Esophagus squamous epithelium (tissue), 5 donors: ENCODE measurements around the gene GYS2. TPM values are rescaled to one million over a fixed set of nuclear protein-coding genes. Genes with fewer than 3 reads are reported as not detected.

Experiments
- DNase-seq: peaks from one replicate; lab custom pipeline; 2025; lab: John Stamatoyannopoulos, UW
- H3K27ac ChIP-seq, 4 donors: fragments of 200-600 bp; sonication (generic); one replicate each; pipeline ENCODE4 v1.5.1; 2016 to 2019; ENCODE audit warnings: mild to moderate bottlenecking in 1 of 4
- H3K27me3 ChIP-seq, 4 donors: fragments of 200-600 bp; sonication (generic); 1 replicate in 3 of 4; 2 replicates in 1 of 4; pipeline versions ENCODE4 v1.5.1 to v1.6.0; 2017 to 2021; ENCODE audit warnings: antibody characterized with exemption in 1 of 4
- H3K36me3 ChIP-seq, 3 donors: fragments of 200-600 bp; sonication (generic); one replicate each; pipeline ENCODE4 v1.5.1; 2016 to 2019
- H3K4me1 ChIP-seq, 3 donors: fragments of 200-600 bp; sonication (generic); one replicate each; pipeline ENCODE4 v1.5.1; 2017 to 2019
- H3K4me3 ChIP-seq, 4 donors: fragments of 200-600 bp; sonication (generic); 1 replicate in 3 of 4; 2 replicates in 1 of 4; pipeline ENCODE4 v1.5.1; 2016 to 2019; ENCODE audit warnings: mild to moderate bottlenecking in 2 of 4, moderate library complexity in 1 of 4
- H3K9me3 ChIP-seq, 3 donors: fragments of 200-600 bp; sonication (generic); one replicate each; pipeline ENCODE4 v1.5.1; 2016 to 2019
- POLR2A ChIP-seq, 4 donors: fragments of 450-650 bp; IDR thresholded peaks; one replicate each; pipeline ENCODE4 v1.6.1; 2017; ENCODE audit warnings: antibody characterized with exemption in 4 of 4, mild to moderate bottlenecking in 4 of 4, moderate library complexity in 3 of 4
- WGBS, 2 donors: methylation state at CpG; one replicate each; pipeline ENCODE4 v1.1.5; 2018; 5-methylcytosine and 5-hydroxymethylcytosine counted together
- intact Hi-C: fragments of 100-400 bp; cut with DNase I; formaldehyde crosslinking; loops from one replicate; pipeline ENCODE4 v1.15.0; 2022
- total RNA-seq, 4 donors: library from RNA; depleted of rRNA; stranded (reverse); fragments of >200 nt; gene quantifications; one replicate each; pipeline ENCODE4 v1.1.0, GENCODE V29; 2016
- TF ChIP-seq, protein P1 (sequence below), 6 experiments: fragments of 450-650 bp in 4 of 6; fragments of 200-600 bp in 2 of 6; sonication (generic) in 2 of 6; IDR thresholded peaks; one replicate each; pipeline ENCODE4 v1.5.1; 2016 to 2019; ENCODE audit warnings: antibody characterized with exemption in 6 of 6, mild to moderate bottlenecking in 4 of 6, moderate library complexity in 4 of 6
- donor health status: DM: yes; HTN: yes; CAD: no.

Gene GYS2
- total RNA-seq, 4 donors from 2014 or later: 0.29 to 12.9 (median 3.2) TPM

DNA sequence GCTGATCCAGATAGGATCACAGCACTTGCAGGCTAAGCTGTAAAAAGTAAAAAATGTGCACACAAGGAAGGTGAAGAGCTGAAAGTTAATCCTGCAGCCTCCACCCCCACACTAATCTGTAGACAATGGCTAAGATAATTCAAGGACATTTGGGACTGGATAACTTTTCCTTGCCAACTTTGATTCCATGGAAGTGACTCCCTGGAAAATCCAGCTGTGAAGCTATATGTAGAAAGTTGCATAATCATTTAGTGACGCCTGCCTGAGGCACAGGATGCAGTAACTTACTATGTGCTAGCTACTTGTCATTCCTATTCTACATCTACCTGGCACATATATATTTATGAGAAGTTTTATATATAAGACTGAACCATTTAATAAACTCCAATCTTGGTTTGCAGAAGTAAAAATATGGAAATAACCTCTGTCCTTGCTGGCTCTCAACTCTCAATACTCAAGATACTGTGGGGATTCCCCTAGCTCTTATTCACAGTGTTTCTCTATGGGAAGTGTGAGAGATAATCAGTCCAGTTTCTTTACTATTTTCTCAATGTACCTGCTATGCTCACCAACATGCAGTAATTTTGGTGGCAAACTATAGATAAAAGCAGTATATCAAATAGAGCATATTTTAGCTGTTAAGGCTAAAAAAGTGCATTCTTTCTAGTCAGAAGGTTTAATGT lies 38.2 kb upstream of the GYS2 start:
- DNase-seq: no peak
- H3K4me1 ChIP-seq: peaks cover 0 to 26% (median 0%) of the 10 kb centered on the region in 3 donors
- H3K27me3 ChIP-seq: no peaks in the 10 kb centered on the region
- 41 to 45% methylated on average over 1 of the region's 1 CpG for WGBS, 2 donors
- no peak overlapping the region for H3K4me3 ChIP-seq
- peaks cover 3 to 91% (median 19%) of the 10 kb centered on the region in 3 donors for H3K36me3 ChIP-seq
- H3K27ac ChIP-seq: no peak overlapping the region
- intact Hi-C loops: no loop called here
- TF ChIP-seq POLR2A (IDR thresholded peaks at IDR 0.05): no peak
- TF ChIP-seq, protein P1, sequence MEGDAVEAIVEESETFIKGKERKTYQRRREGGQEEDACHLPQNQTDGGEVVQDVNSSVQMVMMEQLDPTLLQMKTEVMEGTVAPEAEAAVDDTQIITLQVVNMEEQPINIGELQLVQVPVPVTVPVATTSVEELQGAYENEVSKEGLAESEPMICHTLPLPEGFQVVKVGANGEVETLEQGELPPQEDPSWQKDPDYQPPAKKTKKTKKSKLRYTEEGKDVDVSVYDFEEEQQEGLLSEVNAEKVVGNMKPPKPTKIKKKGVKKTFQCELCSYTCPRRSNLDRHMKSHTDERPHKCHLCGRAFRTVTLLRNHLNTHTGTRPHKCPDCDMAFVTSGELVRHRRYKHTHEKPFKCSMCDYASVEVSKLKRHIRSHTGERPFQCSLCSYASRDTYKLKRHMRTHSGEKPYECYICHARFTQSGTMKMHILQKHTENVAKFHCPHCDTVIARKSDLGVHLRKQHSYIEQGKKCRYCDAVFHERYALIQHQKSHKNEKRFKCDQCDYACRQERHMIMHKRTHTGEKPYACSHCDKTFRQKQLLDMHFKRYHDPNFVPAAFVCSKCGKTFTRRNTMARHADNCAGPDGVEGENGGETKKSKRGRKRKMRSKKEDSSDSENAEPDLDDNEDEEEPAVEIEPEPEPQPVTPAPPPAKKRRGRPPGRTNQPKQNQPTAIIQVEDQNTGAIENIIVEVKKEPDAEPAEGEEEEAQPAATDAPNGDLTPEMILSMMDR (IDR thresholded peaks at IDR 0.05): no peak
- H3K9me3 ChIP-seq: no peaks in the 10 kb centered on the region

DNA sequence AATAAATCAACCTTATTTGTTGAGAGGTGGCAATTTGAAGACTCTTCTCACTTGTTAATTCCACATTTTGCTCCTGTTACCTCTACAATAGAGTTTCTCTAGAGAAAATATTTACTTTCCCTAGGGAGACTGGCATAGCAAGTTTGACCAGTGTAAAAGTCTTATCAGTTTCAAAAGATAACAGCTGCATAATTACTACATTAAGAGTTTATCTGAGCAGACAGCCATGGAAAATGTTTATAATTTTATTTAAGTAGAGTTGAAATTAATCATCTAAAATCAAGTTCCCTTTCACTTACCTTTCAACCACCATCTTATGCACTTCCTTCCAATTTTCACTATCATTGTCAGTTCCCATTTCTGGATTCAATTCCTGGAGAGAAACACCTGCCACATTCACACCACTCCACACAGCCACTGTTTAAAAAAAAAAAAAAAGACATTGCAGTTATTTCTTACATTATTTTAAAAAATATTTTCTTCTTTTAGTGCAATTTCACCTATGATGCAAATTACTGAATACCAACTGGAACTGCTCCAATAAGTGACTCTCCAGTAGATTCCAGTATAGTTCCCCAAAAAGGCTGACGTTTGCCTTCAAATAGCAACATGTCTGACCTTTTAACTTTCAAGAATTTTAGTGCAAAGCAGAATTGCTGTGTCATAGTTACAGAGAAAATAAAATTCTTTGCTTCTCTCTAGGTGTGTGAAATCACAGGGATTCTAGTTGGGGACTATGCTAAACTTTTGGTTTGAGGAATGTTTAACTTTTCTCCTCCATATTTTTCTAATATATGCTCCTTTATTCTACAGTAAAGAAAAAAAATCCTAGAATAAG lies 33.6 kb upstream of the GYS2 start:
- no peak for DNase-seq
- no peaks in the 10 kb centered on the region for H3K27me3 ChIP-seq
- intact Hi-C loops: no loop called here
- H3K4me1 ChIP-seq: peaks cover 0 to 9% (median 0%) of the 10 kb centered on the region in 3 donors
- H3K27ac ChIP-seq: no peak overlapping the region
- no peaks in the 10 kb centered on the region for H3K9me3 ChIP-seq
- H3K36me3 ChIP-seq: peaks cover 0 to 91% (median 20%) of the 10 kb centered on the region in 3 donors
- no peak for TF ChIP-seq POLR2A (IDR thresholded peaks at IDR 0.05)
- TF ChIP-seq, protein P1 (IDR thresholded peaks at IDR 0.05): no peak
- WGBS, 2 donors: 43 to 59% methylated on average over 1 of the region's 1 CpG
- no peak overlapping the region for H3K4me3 ChIP-seq

DNA sequence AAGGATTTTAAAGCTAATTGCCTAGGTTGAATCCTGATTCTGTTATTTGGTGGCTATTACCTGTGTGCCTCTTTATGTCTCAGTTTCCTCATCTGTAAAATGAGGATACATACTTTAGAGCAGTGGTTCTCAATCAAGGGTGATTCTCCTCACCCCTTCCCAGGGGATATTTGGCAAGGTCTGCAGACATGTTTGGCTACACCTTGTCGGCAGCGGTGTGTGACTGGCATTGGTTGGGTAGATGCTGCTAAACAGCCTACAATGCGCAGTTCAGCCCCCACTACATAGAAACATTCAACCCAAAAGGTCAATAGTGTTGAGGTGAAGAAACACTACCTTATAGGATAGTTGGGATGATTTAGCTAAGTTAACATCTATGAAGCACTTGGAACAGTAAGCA lies 29.6 kb upstream of the GYS2 start:
- H3K9me3 ChIP-seq: no peaks in the 10 kb centered on the region
- H3K36me3 ChIP-seq: peaks cover 0 to 54% (median 6%) of the 10 kb centered on the region in 3 donors
- no peak overlapping the region for H3K27ac ChIP-seq
- intact Hi-C loops: no loop called here
- no peak overlapping the region for H3K4me3 ChIP-seq
- TF ChIP-seq, protein P1 (IDR thresholded peaks at IDR 0.05): no peak
- no peak for TF ChIP-seq POLR2A (IDR thresholded peaks at IDR 0.05)
- H3K27me3 ChIP-seq: no peaks in the 10 kb centered on the region
- H3K4me1 ChIP-seq: no peaks in the 10 kb centered on the region
- 100% methylated on average over 3 of the region's 3 CpGs for WGBS, 2 donors
- DNase-seq: no peak

DNA sequence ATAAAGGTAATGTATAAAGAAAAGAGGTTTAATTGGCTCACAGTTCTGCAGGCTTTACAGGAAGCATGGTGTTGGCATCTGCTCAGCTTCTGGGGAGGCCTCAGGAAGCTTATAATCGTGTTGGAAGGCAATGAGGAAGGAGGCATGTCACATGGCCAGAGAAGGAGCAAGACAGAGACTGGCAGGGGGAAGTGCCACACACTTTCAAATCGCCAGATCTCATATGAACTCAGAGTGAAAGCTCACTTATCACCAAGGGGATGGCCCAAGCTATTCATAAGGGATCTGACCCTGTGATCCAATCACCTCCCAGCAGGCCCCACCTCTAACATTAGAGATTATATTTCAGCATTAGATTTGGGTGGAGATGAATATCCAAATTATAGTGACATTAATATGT lies 26.7 kb upstream of the GYS2 start:
- TF ChIP-seq POLR2A (IDR thresholded peaks at IDR 0.05): no peak
- TF ChIP-seq, protein P1 (IDR thresholded peaks at IDR 0.05): no peak
- peaks cover 0 to 27% (median 6%) of the 10 kb centered on the region in 3 donors for H3K36me3 ChIP-seq
- H3K27ac ChIP-seq: no peak overlapping the region
- 31 to 40% methylated on average over 2 of the region's 2 CpGs for WGBS, 2 donors
- intact Hi-C loops: no loop called here
- no peaks in the 10 kb centered on the region for H3K4me1 ChIP-seq
- no peak for DNase-seq
- no peaks in the 10 kb centered on the region for H3K9me3 ChIP-seq
- no peak overlapping the region for H3K4me3 ChIP-seq
- H3K27me3 ChIP-seq: no peaks in the 10 kb centered on the region

DNA sequence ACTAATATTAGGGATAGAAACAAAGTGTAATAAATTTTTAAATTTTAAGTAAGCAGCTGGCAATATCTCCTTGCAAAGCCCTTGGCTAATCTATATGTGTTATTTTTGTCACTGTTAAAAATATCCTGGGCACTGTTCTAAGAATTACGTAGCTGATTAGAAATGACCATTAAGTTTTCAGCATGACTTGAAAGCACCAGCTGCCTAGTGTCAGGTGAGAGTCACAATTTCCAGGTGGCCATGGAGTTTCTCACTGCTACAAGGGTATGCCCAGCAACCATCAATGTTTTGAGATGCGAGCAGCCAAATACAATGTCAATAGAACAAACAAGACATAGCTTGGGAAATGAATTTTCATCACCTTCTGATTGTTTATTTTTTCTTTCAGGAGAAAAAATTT lies 23.3 kb upstream of the GYS2 start:
- Histone ChIP-seq H3K36me3 (no peaks in the 10 kb centered on the region), H3K9me3 (no peaks in the 10 kb centered on the region), H3K4me3 (no peak overlapping the region), H3K27me3 (no peaks in the 10 kb centered on the region), H3K27ac (no peak overlapping the region), H3K4me1 (no peaks in the 10 kb centered on the region)
- DNase-seq: no peak
- 93 to 95% methylated on average over 2 of the region's 2 CpGs for WGBS, 2 donors
- TF ChIP-seq, protein P1 (IDR thresholded peaks at IDR 0.05): no peak
- no peak for TF ChIP-seq POLR2A (IDR thresholded peaks at IDR 0.05)
- intact Hi-C loops: no loop called here
